Sigmoid colon (tissue), 7 donors: ENCODE results near the gene APOO. TPM values are rescaled to one million over a fixed set of nuclear protein-coding genes. Genes with fewer than 3 reads are reported as not detected.

Source experiments
- DNase-seq: peaks from one replicate; pipeline ENCODE4 v3.0.0-alpha.2; 2019
- H3K27ac ChIP-seq, 4 donors: fragments of 200-600 bp; sonication (generic); one replicate each; pipeline ENCODE4 v1.5.1; 2016 to 2019; ENCODE audit warnings: mild to moderate bottlenecking in 1 of 4
- H3K27me3 ChIP-seq, 3 donors: fragments of 200-600 bp; sonication (generic); one replicate each; pipeline ENCODE4 v1.5.1; 2019; ENCODE audit warnings: mild to moderate bottlenecking in 1 of 3
- H3K36me3 ChIP-seq, 4 donors: fragments of 200-600 bp; sonication (generic); one replicate each; pipeline ENCODE4 v1.5.1; 2016 to 2019
- H3K4me1 ChIP-seq, 4 donors: fragments of 200-600 bp; sonication (generic); one replicate each; pipeline ENCODE4 v1.5.1; 2017 to 2019
- H3K4me3 ChIP-seq, 4 donors: fragments of 200-600 bp; sonication (generic); one replicate each; pipeline ENCODE4 v1.5.1; 2017 to 2019; ENCODE audit warnings: mild to moderate bottlenecking in 2 of 4, moderate library complexity in 1 of 4
- H3K9me3 ChIP-seq, 4 donors: fragments of 200-600 bp in 3 of 4; sonication (generic) in 3 of 4; one replicate each; pipeline versions ENCODE4 v1.5.1 to v1.6.1; 2013 to 2019
- CTCF ChIP-seq, 4 experiments: fragments of 450-650 bp in 3 of 4; fragments of 200-600 bp in 1 of 4; IDR thresholded peaks; one replicate each; pipeline ENCODE4 v1.5.1; 2016 to 2019; ENCODE audit warnings: antibody characterized with exemption in 4 of 4, mild to moderate bottlenecking in 3 of 4, moderate library complexity in 2 of 4
- EP300 ChIP-seq, 4 donors: sonication (generic); formaldehyde crosslinking; IDR thresholded peaks; one replicate each; pipeline ENCODE4 v1.6.1; 2017; ENCODE audit warnings: antibody characterized with exemption in 4 of 4
- POLR2A ChIP-seq, 2 donors: fragments of 450-650 bp; IDR thresholded peaks; one replicate each; pipeline ENCODE4 v1.6.1; 2016; ENCODE audit warnings: antibody characterized with exemption in 2 of 2, mild to moderate bottlenecking in 2 of 2, moderate library complexity in 2 of 2
- POLR2AphosphoS5 ChIP-seq, 4 donors: sonication (generic); formaldehyde crosslinking; IDR thresholded peaks; one replicate each; pipeline ENCODE4 v1.6.1; 2017; ENCODE audit warnings: antibody characterized with exemption in 4 of 4
- WGBS, 2 donors: extraction: QIAGEN DNeasy Blood & Tissue Kit; methylation state at CpG; one replicate each; pipeline ENCODE4 v1.1.7; 2013; 5-methylcytosine and 5-hydroxymethylcytosine counted together
- intact Hi-C: fragments of 100-400 bp; cut with DNase I; formaldehyde crosslinking; loops from one replicate; pipeline ENCODE4 v1.15.1; 2023
- polyA plus RNA-seq, 3 donors: library from polyadenylated mRNA; stranded (reverse); fragments of 200-250 nt; gene quantifications; one replicate each; pipeline ENCODE4 v1.2.3, GENCODE V29; 2013
- total RNA-seq, 4 donors: library from RNA; depleted of rRNA; stranded (reverse); fragments of >200 nt; gene quantifications; one replicate each; pipeline ENCODE4 v1.1.0, GENCODE V29; 2016
- donor health status: healthy with polysubstance abuse.
- donor health status: Bipolar disorder and iron deficiency.
- donor health status: healthy.

The APOO gene
- total and polyA plus RNA-seq, 7 donors: 6.1 to 27.0 (median 10.2) TPM

- intact Hi-C loops: no loop called here
- WGBS, 2 donors: 100% methylated on average over 1 of the region's 1 CpG
Measured at GRCh38 chrX:23813808-23814207, 93.9 kb downstream of the APOO start.

GRCh38 chrX:23811656-23812055 lies 96.1 kb downstream of the APOO start:
- H3K36me3 ChIP-seq: no peaks in the 10 kb centered on the region
- TF ChIP-seq EP300 (IDR thresholded peaks at IDR 0.05) (no peak), POLR2A (IDR thresholded peaks at IDR 0.05) (no peak), POLR2AphosphoS5 (IDR thresholded peaks at IDR 0.05) (no peak), CTCF (IDR thresholded peaks at IDR 0.05) (no peak)
- 71 to 76% methylated on average over 6 of the region's 6 CpGs for WGBS, 2 donors
- peak overlapping the region in 2 of 4 donors; percentile 31 to 34 for H3K27ac ChIP-seq
- no peaks in the 10 kb centered on the region for H3K4me1 ChIP-seq
- no peak for DNase-seq
- no peaks in the 10 kb centered on the region for H3K27me3 ChIP-seq
- intact Hi-C loops: no loop called here
- H3K9me3 ChIP-seq: no peaks in the 10 kb centered on the region
- no peak overlapping the region for H3K4me3 ChIP-seq

More at GRCh38 chrX:23813808-23814207, 93.9 kb downstream of the APOO start:
- H3K27me3 ChIP-seq: no peaks in the 10 kb centered on the region
- no peaks in the 10 kb centered on the region for H3K4me1 ChIP-seq
- no peak for TF ChIP-seq CTCF (IDR thresholded peaks at IDR 0.05)
- no peak for TF ChIP-seq POLR2A (IDR thresholded peaks at IDR 0.05)
- no peak for TF ChIP-seq EP300 (IDR thresholded peaks at IDR 0.05)
- no peak for TF ChIP-seq POLR2AphosphoS5 (IDR thresholded peaks at IDR 0.05)
- H3K36me3 ChIP-seq: no peaks in the 10 kb centered on the region
- no peak overlapping the region for H3K4me3 ChIP-seq
- H3K27ac ChIP-seq: no peak overlapping the region
- no peaks in the 10 kb centered on the region for H3K9me3 ChIP-seq
- no peak for DNase-seq

DNA sequence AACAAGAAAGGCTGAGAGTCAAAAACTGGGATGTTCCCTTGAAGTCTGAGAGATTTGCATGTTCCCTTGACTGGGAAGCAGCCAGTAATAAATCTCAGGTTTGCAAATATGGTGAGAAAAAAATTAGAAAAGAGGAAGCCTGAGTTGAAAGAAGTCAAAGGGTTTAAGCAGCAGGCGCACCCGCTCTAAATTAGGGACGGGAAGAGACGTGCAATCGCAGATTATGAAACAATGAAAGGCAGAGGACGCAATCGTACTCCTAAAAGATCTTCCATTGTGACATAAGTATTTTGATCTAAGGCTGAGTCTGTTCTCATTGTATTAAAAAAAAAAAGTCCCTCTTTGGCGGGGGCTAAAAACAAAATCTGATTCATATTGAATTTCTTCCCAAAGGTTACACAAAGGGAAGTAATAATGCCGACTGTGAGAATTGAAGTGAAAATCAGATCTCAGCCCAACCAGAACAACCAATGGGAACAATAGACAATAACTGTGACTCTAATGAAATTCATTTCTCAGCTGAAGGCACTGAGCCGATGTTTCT lies 96.6 kb downstream of the APOO start:
- Histone ChIP-seq H3K36me3 (no peaks in the 10 kb centered on the region), H3K27ac (peak overlapping the region in 2 of 4 donors; percentile 31 to 34), H3K4me1 (no peaks in the 10 kb centered on the region), H3K4me3 (no peak overlapping the region), H3K27me3 (no peaks in the 10 kb centered on the region), H3K9me3 (no peaks in the 10 kb centered on the region)
- 14 to 28% methylated on average over 10 of the region's 10 CpGs for WGBS, 2 donors
- intact Hi-C loops: no loop called here
- TF ChIP-seq CTCF (IDR thresholded peaks at IDR 0.05) (no peak), POLR2AphosphoS5 (IDR thresholded peaks at IDR 0.05) (peak in 1 of 4 donors; percentile 39)
- no peak for DNase-seq

- no peaks in the 10 kb centered on the region for H3K9me3 ChIP-seq
- H3K4me3 ChIP-seq: no peak overlapping the region
- no peaks in the 10 kb centered on the region for H3K27me3 ChIP-seq
- TF ChIP-seq POLR2AphosphoS5 (IDR thresholded peaks at IDR 0.05): no peak
- DNase-seq: no peak
- intact Hi-C loops: no loop called here
- no peak overlapping the region for H3K27ac ChIP-seq
- 83 to 95% methylated on average over 3 of the region's 3 CpGs for WGBS, 2 donors
- H3K4me1 ChIP-seq: no peaks in the 10 kb centered on the region
- H3K36me3 ChIP-seq: no peaks in the 10 kb centered on the region
Measured at GRCh38 chrX:23810279-23810678, 97.5 kb downstream of the APOO start.

DNA sequence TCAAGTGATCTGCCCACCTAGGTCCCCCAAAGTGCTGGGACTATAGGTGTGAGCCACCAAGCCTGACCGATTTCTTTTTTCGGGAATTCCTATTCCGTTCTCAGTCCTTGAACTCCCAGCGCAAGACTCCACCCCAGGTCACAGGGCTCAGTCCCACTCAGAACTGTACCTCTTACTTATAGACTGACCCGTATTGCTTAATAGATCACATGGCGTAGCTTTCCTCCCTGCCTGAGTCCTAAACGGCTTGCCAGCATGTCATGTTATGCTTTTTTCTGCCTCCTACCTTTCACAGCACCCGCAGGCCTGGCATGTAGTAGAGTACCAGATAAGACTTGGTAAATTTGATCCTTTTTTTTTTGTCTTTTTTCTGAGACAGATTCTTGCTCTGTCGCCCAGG lies 102.3 kb downstream of the APOO start:
- no peak for DNase-seq
- Histone ChIP-seq H3K4me3 (no peak overlapping the region), H3K27me3 (no peaks in the 10 kb centered on the region), H3K9me3 (no peaks in the 10 kb centered on the region), H3K27ac (no peak overlapping the region), H3K36me3 (no peaks in the 10 kb centered on the region), H3K4me1 (no peaks in the 10 kb centered on the region)
- TF ChIP-seq POLR2A (IDR thresholded peaks at IDR 0.05) (no peak), EP300 (IDR thresholded peaks at IDR 0.05) (no peak), POLR2AphosphoS5 (IDR thresholded peaks at IDR 0.05) (no peak), CTCF (IDR thresholded peaks at IDR 0.05) (no peak)
- 90% methylated on average over 9 of the region's 9 CpGs for WGBS, 2 donors
- intact Hi-C loops: no loop called here
